Hepatocyte (in vitro differentiated cells): ENCODE results near the gene ZNF322. TPM values are rescaled to one million over a fixed set of nuclear protein-coding genes. Genes with fewer than 3 reads are reported as not detected.
"Not testable (repeated sequence)": the region's sequence is repeated elsewhere in the genome, so short reads cannot be mapped to it uniquely, and the experiment has no call there.

Source experiments
- DNase-seq: peaks from one replicate; pipeline ENCODE4 v3.0.0-alpha.2; 2016; ENCODE audit warnings: low spot score
- H2AFZ ChIP-seq: fragments of 200-600 bp; sonication (generic); 2 replicates; pipeline ENCODE4 v1.6.0; 2016; ENCODE audit warnings: antibody characterized with exemption, mild to moderate bottlenecking
- H3K27ac ChIP-seq: fragments of 200-600 bp; sonication (generic); 2 replicates; pipeline ENCODE4 v1.5.1; 2016; ENCODE audit warnings: mild to moderate bottlenecking
- H3K27me3 ChIP-seq: fragments of 200-600 bp; sonication (generic); 2 replicates; pipeline ENCODE4 v1.6.1; 2016
- H3K36me3 ChIP-seq: fragments of 200-600 bp; sonication (generic); replicated peaks from 2 replicates; pipeline ENCODE4 v1.5.1; 2016; ENCODE audit warnings: low read depth; ENCODE audit not compliant: insufficient read depth
- H3K4me1 ChIP-seq: fragments of 200-600 bp; sonication (generic); 2 replicates; pipeline ENCODE4 v1.5.1; 2016; ENCODE audit warnings: mild to moderate bottlenecking, moderate library complexity; ENCODE audit not compliant: insufficient read depth
- H3K4me2 ChIP-seq: fragments of 200-600 bp; sonication (generic); 2 replicates; pipeline ENCODE4 v1.6.0; 2016
- H3K4me3 ChIP-seq: fragments of 200-600 bp; sonication (generic); 2 replicates; pipeline ENCODE4 v1.5.1; 2016; ENCODE audit warnings: mild to moderate bottlenecking
- H3K79me2 ChIP-seq: fragments of 200-600 bp; sonication (generic); 2 replicates; pipeline ENCODE4 v1.6.0; 2017; ENCODE audit warnings: mild to moderate bottlenecking
- H3K9me2 ChIP-seq: fragments of 200-600 bp; sonication (generic); replicated peaks from 2 replicates; pipeline ENCODE4 v1.6.0; 2017; ENCODE audit warnings: mild to moderate bottlenecking; ENCODE audit not compliant: insufficient read depth
- H3K9me3 ChIP-seq: fragments of 200-600 bp; sonication (generic); 2 replicates; pipeline ENCODE4 v1.5.1; 2016; ENCODE audit warnings: low read depth, mild to moderate bottlenecking
- H4K20me1 ChIP-seq: fragments of 200-600 bp; sonication (generic); 2 replicates; pipeline ENCODE4 v1.6.0; 2016; ENCODE audit warnings: mild to moderate bottlenecking; ENCODE audit not compliant: insufficient read depth, poor library complexity, severe bottlenecking
- EZH2 ChIP-seq: fragments of 200-600 bp; sonication (generic); IDR thresholded peaks from 2 replicates; pipeline ENCODE4 v1.6.1; 2016; ENCODE audit warnings: antibody characterized with exemption, mild to moderate bottlenecking, borderline replicate concordance
- EZH2phosphoT487 ChIP-seq: fragments of 200-600 bp; sonication (generic); IDR thresholded peaks from one replicate; pipeline ENCODE4 v1.6.1; 2018; ENCODE audit warnings: antibody characterized with exemption, mild to moderate bottlenecking, low read depth, moderate library complexity; ENCODE audit not compliant: unreplicated experiment, severe bottlenecking
- WGBS: methylation state at CpG from one replicate; pipeline ENCODE4 v1.1.6; 2016; ENCODE audit warnings: low lambda C conversion rate; ENCODE audit errors: missing lambda C conversion rate; 5-methylcytosine and 5-hydroxymethylcytosine counted together
- polyA plus RNA-seq: library from polyadenylated mRNA; unstranded; fragments of >200 nt; fragmentation: Nextera tagmentation; extraction: Ambion mirVana; gene quantifications from 2 replicates; pipeline ENCODE4 v1.2.1, GENCODE V29; 2016
- total RNA-seq: library from RNA; depleted of rRNA; stranded (reverse); fragments of >200 nt; gene quantifications from 2 replicates; pipeline ENCODE4 v1.2.3, GENCODE V29; 2014
- TF ChIP-seq, protein P1 (sequence below): fragments of 200-600 bp; sonication (generic); IDR thresholded peaks from 2 replicates; pipeline ENCODE4 v1.5.1; 2016; ENCODE audit warnings: antibody characterized with exemption, mild to moderate bottlenecking; ENCODE audit not compliant: poor library complexity

Gene ZNF322, protein sequence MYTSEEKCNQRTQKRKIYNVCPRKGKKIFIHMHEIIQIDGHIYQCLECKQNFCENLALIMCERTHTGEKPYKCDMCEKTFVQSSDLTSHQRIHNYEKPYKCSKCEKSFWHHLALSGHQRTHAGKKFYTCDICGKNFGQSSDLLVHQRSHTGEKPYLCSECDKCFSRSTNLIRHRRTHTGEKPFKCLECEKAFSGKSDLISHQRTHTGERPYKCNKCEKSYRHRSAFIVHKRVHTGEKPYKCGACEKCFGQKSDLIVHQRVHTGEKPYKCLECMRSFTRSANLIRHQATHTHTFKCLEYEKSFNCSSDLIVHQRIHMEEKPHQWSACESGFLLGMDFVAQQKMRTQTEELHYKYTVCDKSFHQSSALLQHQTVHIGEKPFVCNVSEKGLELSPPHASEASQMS
- total RNA-seq (23.6 and 26.6 TPM in 2 replicates), polyA plus RNA-seq (13.2 and 14.3 TPM in 2 replicates)

- Histone ChIP-seq H3K4me2 (peak within 1 kb of the TSS; percentile 96), H3K27ac (peak within 1 kb of the TSS; percentile 86), H2AFZ (peak within 1 kb of the TSS; percentile 92), H3K4me1 (peaks cover 6% of the 10 kb centered on the region), H3K9me2 (no peaks in the 10 kb centered on the region), H4K20me1 (peaks cover 13% of the 10 kb centered on the region), H3K79me2 (peaks cover 43% of the 10 kb centered on the region), H3K9me3 (no peaks in the 10 kb centered on the region), H3K36me3 (no peaks in the 10 kb centered on the region), H3K27me3 (peaks cover 22% of the 10 kb centered on the region), H3K4me3 (peak within 1 kb of the TSS; percentile 67)
- under 1% methylated on average over 45 of the region's 56 CpGs for WGBS
- DNase-seq = peak; percentile 99
- TF ChIP-seq EZH2 = no peak
- TF ChIP-seq, protein P1, sequence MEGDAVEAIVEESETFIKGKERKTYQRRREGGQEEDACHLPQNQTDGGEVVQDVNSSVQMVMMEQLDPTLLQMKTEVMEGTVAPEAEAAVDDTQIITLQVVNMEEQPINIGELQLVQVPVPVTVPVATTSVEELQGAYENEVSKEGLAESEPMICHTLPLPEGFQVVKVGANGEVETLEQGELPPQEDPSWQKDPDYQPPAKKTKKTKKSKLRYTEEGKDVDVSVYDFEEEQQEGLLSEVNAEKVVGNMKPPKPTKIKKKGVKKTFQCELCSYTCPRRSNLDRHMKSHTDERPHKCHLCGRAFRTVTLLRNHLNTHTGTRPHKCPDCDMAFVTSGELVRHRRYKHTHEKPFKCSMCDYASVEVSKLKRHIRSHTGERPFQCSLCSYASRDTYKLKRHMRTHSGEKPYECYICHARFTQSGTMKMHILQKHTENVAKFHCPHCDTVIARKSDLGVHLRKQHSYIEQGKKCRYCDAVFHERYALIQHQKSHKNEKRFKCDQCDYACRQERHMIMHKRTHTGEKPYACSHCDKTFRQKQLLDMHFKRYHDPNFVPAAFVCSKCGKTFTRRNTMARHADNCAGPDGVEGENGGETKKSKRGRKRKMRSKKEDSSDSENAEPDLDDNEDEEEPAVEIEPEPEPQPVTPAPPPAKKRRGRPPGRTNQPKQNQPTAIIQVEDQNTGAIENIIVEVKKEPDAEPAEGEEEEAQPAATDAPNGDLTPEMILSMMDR = no peak
- no peak for TF ChIP-seq EZH2phosphoT487
Measured at GRCh38 chr6:26659042-26659999, at the start of gene ZNF322. Gene ZNF322, minus strand, starts transcription at chr6:26659746. Its CDS starts 21,193 bp downstream, at chr6:26638553.

GRCh38 chr6:26705780-26706179, 46.2 kb upstream of the ZNF322 start:
- not testable (repeated sequence) for H3K4me1 ChIP-seq, H2AFZ ChIP-seq, H3K36me3 ChIP-seq, H3K4me3 ChIP-seq, H4K20me1 ChIP-seq, H3K4me2 ChIP-seq, H3K79me2 ChIP-seq, H3K27ac ChIP-seq, H3K9me3 ChIP-seq, DNase-seq, H3K9me2 ChIP-seq, H3K27me3 ChIP-seq
- WGBS = no CpG with 5 or more reads among the region's 4 CpGs

DNA sequence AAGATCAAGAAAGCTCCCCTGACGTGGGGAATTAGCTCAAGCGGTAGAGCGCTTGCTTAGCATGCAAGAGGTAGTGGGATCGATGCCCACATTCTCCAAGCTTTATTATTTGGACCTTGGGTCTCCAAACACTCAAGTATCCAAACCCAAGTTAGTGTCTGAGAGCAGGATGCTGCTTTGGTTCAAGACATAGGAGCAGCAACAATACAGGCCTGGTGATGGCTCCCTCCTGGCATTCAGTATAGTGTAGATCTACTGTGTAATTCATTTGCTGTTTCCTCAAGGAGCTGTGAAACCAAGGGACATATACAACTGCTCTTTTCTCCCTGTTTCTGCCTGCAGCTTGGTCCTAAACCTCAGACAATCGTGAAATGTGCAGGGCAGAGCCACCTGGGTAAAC, 45.8 kb upstream of the ZNF322 start:
- H3K4me1 ChIP-seq, H3K36me3 ChIP-seq, H3K4me2 ChIP-seq, H3K9me2 ChIP-seq, H3K9me3 ChIP-seq, H4K20me1 ChIP-seq, H2AFZ ChIP-seq, H3K27me3 ChIP-seq, H3K4me3 ChIP-seq, H3K79me2 ChIP-seq, DNase-seq, H3K27ac ChIP-seq: not testable (repeated sequence)
- WGBS = no CpG with 5 or more reads among the region's 5 CpGs

GRCh38 chr6:26701023-26701747, 41.6 kb upstream of the ZNF322 start:
- H3K4me1 ChIP-seq, H3K79me2 ChIP-seq, H3K27ac ChIP-seq, H3K9me3 ChIP-seq, H2AFZ ChIP-seq, H3K4me2 ChIP-seq, DNase-seq, H3K27me3 ChIP-seq, H3K4me3 ChIP-seq, H3K36me3 ChIP-seq, H3K9me2 ChIP-seq, H4K20me1 ChIP-seq: not testable (repeated sequence)
- WGBS = no CpG with 5 or more reads among the region's 17 CpGs

- not testable (repeated sequence) for H4K20me1 ChIP-seq, H2AFZ ChIP-seq, H3K4me1 ChIP-seq, DNase-seq, H3K27ac ChIP-seq, H3K9me2 ChIP-seq, H3K36me3 ChIP-seq, H3K4me2 ChIP-seq, H3K27me3 ChIP-seq, H3K9me3 ChIP-seq, H3K4me3 ChIP-seq, H3K79me2 ChIP-seq
- WGBS = no CpG with 5 or more reads among the region's 16 CpGs
Measured at GRCh38 chr6:26697496-26697895, 38.0 kb upstream of the ZNF322 start.

DNA sequence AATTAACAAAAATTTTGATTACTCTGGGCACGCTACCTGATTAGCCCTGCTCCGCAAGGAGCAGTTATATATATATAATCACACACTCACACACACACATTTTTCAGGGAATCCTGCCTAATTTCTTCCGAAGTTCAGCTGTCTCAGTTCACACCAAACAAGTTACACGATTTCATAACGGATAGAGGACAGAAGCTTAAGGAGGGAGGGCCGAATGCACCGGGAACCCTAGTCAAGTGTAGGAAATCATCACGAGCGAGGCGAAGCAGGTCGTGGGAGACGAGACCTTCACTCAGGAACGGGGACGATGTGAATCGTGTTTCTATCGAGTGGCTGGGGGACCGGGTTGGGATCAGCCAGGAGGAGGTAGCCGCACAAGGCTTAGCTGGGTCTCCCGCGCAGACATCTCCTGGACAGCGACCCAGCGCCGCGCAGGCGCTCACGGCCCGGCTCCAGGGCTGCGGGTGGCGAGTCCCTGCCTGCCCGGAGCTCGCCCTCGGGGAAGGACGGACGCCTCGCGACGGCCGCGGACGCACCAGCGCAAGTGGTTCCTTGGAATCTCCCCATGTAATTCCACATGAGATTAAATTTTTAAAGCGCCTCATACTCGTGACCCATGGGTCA, 29.9 kb upstream of the ZNF322 start:
- not testable (repeated sequence) for H2AFZ ChIP-seq, H4K20me1 ChIP-seq, H3K79me2 ChIP-seq, H3K4me3 ChIP-seq, H3K27ac ChIP-seq, H3K27me3 ChIP-seq, H3K4me2 ChIP-seq, DNase-seq, H3K9me2 ChIP-seq, H3K36me3 ChIP-seq, H3K9me3 ChIP-seq, H3K4me1 ChIP-seq
- no CpG with 5 or more reads among the region's 43 CpGs for WGBS
